GM18505 (cell line): ENCODE results near the gene ONECUT3.
A peak's percentile ranks its signal among the peaks of the same experiment; 100 is the strongest.

Experiments
- ATAC-seq: cut with Tn5 transposase; IDR thresholded peaks from one replicate; pipeline ENCODE4 v1.9.1; 2021; ENCODE audit not compliant: unreplicated experiment
- POLR2A ChIP-seq: IDR thresholded peaks from 4 replicates; pipeline ENCODE4 v1.6.1; 2011; ENCODE audit warnings: borderline replicate concordance; ENCODE audit not compliant: insufficient read depth, insufficient read length; ENCODE audit errors: extremely low read depth

The ONECUT3 gene

GRCh38 chr19:1807030-1807694 is 53.9 kb downstream of the ONECUT3 start:
- no peak for TF ChIP-seq POLR2A
- ATAC-seq, result no peak

GRCh38 chr19:1807695-1808394 is 54.5 kb downstream of the ONECUT3 start:
- ATAC-seq, result no peak
- TF ChIP-seq POLR2A, result no peak

GRCh38 chr19:1808395-1808731 is 55.1 kb downstream of the ONECUT3 start:
- ATAC-seq, result no peak
- no peak for TF ChIP-seq POLR2A

- no peak for ATAC-seq
- TF ChIP-seq POLR2A, result no peak
Measured at GRCh38 chr19:1809678-1810077, 56.4 kb downstream of the ONECUT3 start.

- ATAC-seq, result no peak
- no peak for TF ChIP-seq POLR2A
Measured at GRCh38 chr19:1810439-1811160, 57.3 kb downstream of the ONECUT3 start.

- ATAC-seq, result no peak
- no peak for TF ChIP-seq POLR2A
Measured at GRCh38 chr19:1811472-1811894, 58.2 kb downstream of the ONECUT3 start.

GRCh38 chr19:1811942-1812425 is 58.7 kb downstream of the ONECUT3 start, which contains the start of gene ATP8B3:
TSS of gene ATP8B3 (minus strand) at chr19:1812276. CDS start at chr19:1811736, 540 bp downstream.
- TF ChIP-seq POLR2A, result no peak
- ATAC-seq, result no peak

GRCh38 chr19:1812426-1813191 is 59.3 kb downstream of the ONECUT3 start:
- ATAC-seq, result peak; percentile 73

GRCh38 chr19:1813192-1814182 is 60.2 kb downstream of the ONECUT3 start:
- ATAC-seq, result no peak

More at GRCh38 chr19:1812426-1813191, 59.3 kb downstream of the ONECUT3 start:
- no peak for TF ChIP-seq POLR2A

GRCh38 chr19:1814391-1814790 is 61.1 kb downstream of the ONECUT3 start:
- TF ChIP-seq POLR2A, result no peak
- no peak for ATAC-seq

More at GRCh38 chr19:1813192-1814182, 60.2 kb downstream of the ONECUT3 start:
- no peak for TF ChIP-seq POLR2A

GRCh38 chr19:1814833-1815604 is 61.7 kb downstream of the ONECUT3 start:
- TF ChIP-seq POLR2A, result no peak
- ATAC-seq, result no peak
